HG03571 (cell line): ENCODE results near the gene PCDH19.
"Not testable (repeated sequence)": the region's sequence is repeated elsewhere in the genome, so short reads cannot be mapped to it uniquely, and the experiment has no call there.

Source experiments
- ATAC-seq: cut with Tn5 transposase; IDR thresholded peaks from one replicate; pipeline ENCODE4 v1.9.1; 2021; ENCODE audit not compliant: unreplicated experiment

PCDH19 gene

GRCh38 chrX:100409610-100410590 is at the start of gene PCDH19:
PCDH19 (minus strand) TSS chrX:100410273; CDS start chrX:100408597, 1,676 bp downstream.
- ATAC-seq: no peak

GRCh38 chrX:100449696-100450608 is 39.9 kb upstream of the PCDH19 start:
- ATAC-seq: no peak

GRCh38 chrX:100447655-100448397 is 37.8 kb upstream of the PCDH19 start:
- no peak for ATAC-seq

- no peak for ATAC-seq
Observed at GRCh38 chrX:100445593-100445992, 35.5 kb upstream of the PCDH19 start.

GRCh38 chrX:100441321-100441720 is 31.2 kb upstream of the PCDH19 start:
- ATAC-seq: not testable (repeated sequence)

- ATAC-seq: no peak
Observed at GRCh38 chrX:100440006-100440405, 29.9 kb upstream of the PCDH19 start.

- ATAC-seq: no peak
Observed at GRCh38 chrX:100435726-100436125, 25.7 kb upstream of the PCDH19 start.

GRCh38 chrX:100424012-100424411 is 13.9 kb upstream of the PCDH19 start:
- ATAC-seq: no peak

- ATAC-seq: no peak
Observed at GRCh38 chrX:100418556-100418955, 8.5 kb upstream of the PCDH19 start.

- no peak for ATAC-seq
Observed at GRCh38 chrX:100417681-100418080, 7.6 kb upstream of the PCDH19 start.

GRCh38 chrX:100413229-100413628 is 3.2 kb upstream of the PCDH19 start:
- no peak for ATAC-seq

- ATAC-seq: no peak
Observed at GRCh38 chrX:100411802-100412715, 2.0 kb upstream of the PCDH19 start.

GRCh38 chrX:100410901-100411801 is 1.1 kb upstream of the PCDH19 start:
- no peak for ATAC-seq

- ATAC-seq: no peak
Observed at GRCh38 chrX:100408713-100409609, 1.1 kb downstream of the PCDH19 start.

GRCh38 chrX:100407784-100408712 is 2.0 kb downstream of the PCDH19 start:
- no peak for ATAC-seq

GRCh38 chrX:100407147-100407783 is 2.8 kb downstream of the PCDH19 start:
- no peak for ATAC-seq
